Subcutaneous abdominal adipose tissue (tissue), 5 donors: Measurements from ENCODE around the gene TMEM235.
A peak's percentile ranks its signal among the peaks of the same experiment; 100 is the strongest.
"Not testable (repeated sequence)": the region's sequence is repeated elsewhere in the genome, so short reads cannot be mapped to it uniquely, and the experiment has no call there.

Experiments used
- H3K27ac ChIP-seq: one replicate; pipeline ENCODE4 v1.7.0; 2013; ENCODE audit warnings: low read depth, mild to moderate bottlenecking, inconsistent platforms, low read length, moderate library complexity
- H3K27me3 ChIP-seq, 5 donors: one replicate each; pipeline ENCODE4 v1.7.0; 2013; ENCODE audit warnings: low read length in 5 of 5, inconsistent platforms in 1 of 5; ENCODE audit not compliant: control insufficient read depth in 5 of 5, insufficient read depth in 4 of 5
- H3K36me3 ChIP-seq, 5 donors: one replicate each; pipeline ENCODE4 v1.7.0; 2013; ENCODE audit warnings: low read length in 5 of 5; ENCODE audit not compliant: control insufficient read depth in 5 of 5, insufficient read depth in 5 of 5
- H3K4me1 ChIP-seq, 5 donors: one replicate each; pipeline ENCODE4 v1.7.0; 2013; ENCODE audit warnings: low read length in 5 of 5, mild to moderate bottlenecking in 3 of 5, moderate library complexity in 1 of 5; ENCODE audit not compliant: control insufficient read depth in 5 of 5, insufficient read depth in 5 of 5
- H3K4me3 ChIP-seq, 5 donors: one replicate each; pipeline ENCODE4 v1.7.0; 2013; ENCODE audit warnings: low read length in 5 of 5, low read depth in 1 of 5
- H3K9ac ChIP-seq, 5 donors: one replicate each; pipeline ENCODE4 v1.7.0; 2013; ENCODE audit warnings: low read length in 5 of 5, mild to moderate bottlenecking in 4 of 5, moderate library complexity in 3 of 5
- H3K9me3 ChIP-seq, 5 donors: one replicate each; pipeline ENCODE4 v1.7.0; 2013; ENCODE audit warnings: low read length in 5 of 5; ENCODE audit not compliant: control insufficient read depth in 5 of 5
- donor health status: healthy.
- donor health status: healthy.
- donor health status: healthy.
- donor health status: healthy.
- donor health status: healthy.

The TMEM235 gene

DNA sequence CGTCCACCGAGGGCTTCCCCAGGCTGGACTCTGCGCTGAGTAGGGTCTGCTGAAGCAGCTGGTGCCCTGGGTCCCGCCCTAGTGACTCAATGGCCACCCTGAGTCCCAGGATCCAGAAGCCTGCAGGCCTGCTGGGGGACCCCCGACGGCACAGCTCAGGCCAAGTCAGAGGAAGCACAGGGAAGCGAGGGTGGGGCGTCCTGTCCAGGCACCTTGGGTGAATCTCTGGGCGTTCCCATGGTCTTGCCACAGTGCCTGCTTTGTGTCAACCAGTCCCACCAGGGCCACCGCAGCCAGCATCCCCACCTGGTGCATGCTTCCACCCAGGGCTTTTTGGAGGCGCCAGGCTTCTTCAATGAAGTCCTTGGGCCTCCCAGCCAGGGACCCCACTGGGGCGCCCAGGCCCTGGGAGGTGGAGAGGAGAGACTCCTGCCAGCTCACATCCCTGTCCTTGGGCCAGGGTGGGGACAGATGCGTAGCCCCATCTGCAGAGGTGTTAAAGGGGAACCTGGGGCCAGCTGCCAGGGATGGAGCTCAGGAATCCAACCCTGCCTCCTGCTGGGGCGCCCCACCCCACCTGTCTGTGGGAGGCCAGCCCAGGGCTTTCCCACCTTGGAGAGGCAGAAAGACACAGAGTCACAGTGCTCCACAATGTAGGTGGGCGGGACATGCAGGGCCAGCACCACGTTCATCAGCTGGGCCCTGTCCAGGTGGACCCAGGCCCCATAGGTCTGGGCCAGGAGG is 17.8 kb downstream of the TMEM235 start:
- peaks cover 0 to 46% (median 30%) of the 10 kb centered on the region in 5 donors for H3K4me1 ChIP-seq
- H3K9ac ChIP-seq = peak overlapping the region in 2 of 5 donors; percentile 7 to 72
- H3K9me3 ChIP-seq = no peaks in the 10 kb centered on the region
- H3K4me3 ChIP-seq = peak overlapping the region in 2 of 5 donors; percentile 30 to 49
- peak overlapping the region; percentile 33 for H3K27ac ChIP-seq
- H3K36me3 ChIP-seq = no peaks in the 10 kb centered on the region
- peaks cover 0 to 9% (median 2%) of the 10 kb centered on the region in 5 donors for H3K27me3 ChIP-seq

GRCh38 chr17:78249818-78250806 is 18.7 kb downstream of the TMEM235 start:
- Histone ChIP-seq H3K9ac (peak overlapping the region in 2 of 5 donors; percentile 7 to 56), H3K4me3 (peak overlapping the region in 2 of 5 donors; percentile 24 to 30), H3K27ac (no peak overlapping the region)

GRCh38 chr17:78250891-78251772 is 19.7 kb downstream of the TMEM235 start:
- Histone ChIP-seq H3K27ac (no peak overlapping the region), H3K9me3 (no peaks in the 10 kb centered on the region), H3K9ac (no peak overlapping the region), H3K36me3 (no peaks in the 10 kb centered on the region), H3K4me3 (peak overlapping the region in 2 of 5 donors; percentile 24 to 38), H3K27me3 (peaks cover 0 to 9% (median 2%) of the 10 kb centered on the region in 5 donors), H3K4me1 (peaks cover 0 to 51% (median 30%) of the 10 kb centered on the region in 5 donors)

More at GRCh38 chr17:78249818-78250806, 18.7 kb downstream of the TMEM235 start:
- H3K4me1 ChIP-seq = peaks cover 0 to 47% (median 30%) of the 10 kb centered on the region in 5 donors
- H3K27me3 ChIP-seq = peaks cover 0 to 9% (median 2%) of the 10 kb centered on the region in 5 donors
- H3K9me3 ChIP-seq = no peaks in the 10 kb centered on the region
- no peaks in the 10 kb centered on the region for H3K36me3 ChIP-seq

DNA sequence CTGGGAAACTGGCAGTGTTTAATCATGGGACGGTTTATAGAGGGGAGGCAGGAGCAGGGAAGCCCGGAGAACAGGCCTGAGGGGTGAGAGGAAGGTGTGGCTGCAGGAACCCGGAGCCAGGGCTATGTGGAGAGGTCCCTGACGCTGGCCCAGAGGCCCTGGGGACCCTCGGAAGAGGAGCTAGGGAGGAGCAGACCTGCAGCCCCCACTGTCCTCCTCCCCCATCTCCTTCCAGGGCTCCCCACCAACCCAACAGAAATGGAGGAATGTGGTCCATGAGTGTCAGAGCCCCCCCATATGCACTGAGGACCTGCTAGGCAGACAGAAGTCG is 20.3 kb downstream of the TMEM235 start:
- no peaks in the 10 kb centered on the region for H3K9me3 ChIP-seq
- no peak overlapping the region for H3K4me3 ChIP-seq

DNA sequence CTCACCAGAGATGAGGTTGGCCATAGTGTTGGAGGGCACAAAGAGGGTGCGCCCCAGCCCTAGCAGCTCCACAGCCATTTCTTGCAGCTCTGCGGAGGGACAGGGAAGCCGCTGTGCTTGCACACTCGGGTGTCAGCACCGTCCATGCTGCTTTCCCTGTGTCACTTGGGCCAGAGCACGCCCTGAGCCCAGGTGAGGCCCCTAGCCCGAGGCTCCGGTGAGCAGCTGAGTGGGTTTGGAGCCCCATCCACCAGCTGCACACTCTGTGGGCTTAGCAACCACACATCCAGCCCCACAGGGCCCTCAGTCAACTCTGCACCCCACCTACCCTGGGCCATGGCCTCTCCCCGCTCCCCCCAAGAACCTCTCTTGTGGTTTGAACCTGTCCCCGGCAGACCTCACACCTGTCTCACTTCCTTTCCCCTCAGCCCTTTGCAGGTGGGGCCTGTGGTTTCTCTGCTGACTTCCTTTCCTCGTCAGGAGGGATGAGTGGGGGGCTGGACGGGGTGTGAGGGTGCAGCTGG is 20.7 kb downstream of the TMEM235 start:
- Histone ChIP-seq H3K27ac (no peak overlapping the region), H3K9ac (no peak overlapping the region)

More for the DNA sequence above, 20.3 kb downstream of the TMEM235 start:
- Histone ChIP-seq H3K4me1 (peaks cover 0 to 54% (median 30%) of the 10 kb centered on the region in 5 donors), H3K9ac (no peak overlapping the region), H3K36me3 (no peaks in the 10 kb centered on the region), H3K27me3 (peaks cover 0 to 9% (median 2%) of the 10 kb centered on the region in 5 donors), H3K27ac (no peak overlapping the region)

DNA sequence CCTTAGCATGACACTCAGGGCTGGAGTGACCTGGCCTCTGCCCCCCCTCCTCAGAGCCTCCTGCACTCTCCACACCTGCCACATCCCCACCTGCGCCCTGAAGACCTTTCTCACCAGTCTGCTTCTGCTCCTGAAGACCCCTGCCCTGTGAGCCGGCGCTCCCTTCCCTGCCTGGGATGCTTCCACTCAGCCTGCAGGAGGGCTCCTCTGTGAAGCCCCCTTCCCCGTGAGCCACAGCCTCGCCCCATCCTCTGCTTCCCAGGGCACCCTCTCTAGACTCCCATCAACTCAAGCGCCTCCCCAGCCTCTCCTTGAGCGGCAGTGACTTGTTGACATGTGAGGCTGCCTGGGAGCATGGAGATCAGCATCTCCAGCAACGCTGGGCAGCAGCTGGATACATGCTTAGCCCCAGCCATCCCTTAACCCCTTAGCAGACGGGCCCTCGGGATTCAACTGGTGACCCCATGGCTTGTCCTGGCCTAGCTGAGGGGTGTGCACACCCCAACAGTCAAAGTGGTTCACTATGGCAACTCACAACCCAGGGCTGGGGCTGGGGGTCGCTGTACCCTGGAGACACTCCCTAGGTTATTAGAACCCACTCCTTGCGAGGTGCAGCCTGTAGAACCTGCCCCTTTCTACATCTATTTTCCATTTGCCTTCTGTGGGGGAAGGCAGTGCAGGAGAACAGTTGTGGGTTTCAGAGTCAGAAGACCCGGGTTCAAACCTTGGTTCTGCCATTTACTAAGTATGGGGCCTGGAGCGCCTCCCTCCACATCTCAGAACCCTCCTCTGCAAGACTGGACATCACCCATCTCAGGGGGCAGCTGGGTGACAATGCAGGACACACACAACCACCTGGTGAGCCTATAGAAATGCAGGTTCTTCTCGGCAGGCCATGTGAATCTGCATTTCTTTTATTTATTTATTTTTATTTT is 21.5 kb downstream of the TMEM235 start:
- peaks cover 0 to 61% (median 35%) of the 10 kb centered on the region in 5 donors for H3K4me1 ChIP-seq
- no peak overlapping the region for H3K27ac ChIP-seq
- H3K36me3 ChIP-seq = no peaks in the 10 kb centered on the region
- peaks cover 0 to 12% (median 3%) of the 10 kb centered on the region in 5 donors for H3K27me3 ChIP-seq
- H3K4me3 ChIP-seq = no peak overlapping the region
- H3K9ac ChIP-seq = no peak overlapping the region
- H3K9me3 ChIP-seq = no peaks in the 10 kb centered on the region

More for the DNA sequence above, 20.7 kb downstream of the TMEM235 start:
- no peaks in the 10 kb centered on the region for H3K9me3 ChIP-seq
- H3K27me3 ChIP-seq = peaks cover 0 to 10% (median 2%) of the 10 kb centered on the region in 5 donors
- H3K4me1 ChIP-seq = peaks cover 0 to 55% (median 30%) of the 10 kb centered on the region in 5 donors
- no peak overlapping the region for H3K4me3 ChIP-seq
- H3K36me3 ChIP-seq = no peaks in the 10 kb centered on the region

GRCh38 chr17:78253636-78253945 is 22.2 kb downstream of the TMEM235 start:
- Histone ChIP-seq H3K9ac (peak overlapping the region in 3 of 5 donors; percentile 84 to 94 (median 84)), H3K4me1 (peaks cover 0 to 61% (median 36%) of the 10 kb centered on the region in 5 donors), H3K27me3 (peaks cover 0 to 16% (median 7%) of the 10 kb centered on the region in 5 donors), H3K4me3 (peak overlapping the region; percentile 72 to 83 (median 75))
- H3K36me3 ChIP-seq, H3K9me3 ChIP-seq, H3K27ac ChIP-seq: not testable (repeated sequence)

DNA sequence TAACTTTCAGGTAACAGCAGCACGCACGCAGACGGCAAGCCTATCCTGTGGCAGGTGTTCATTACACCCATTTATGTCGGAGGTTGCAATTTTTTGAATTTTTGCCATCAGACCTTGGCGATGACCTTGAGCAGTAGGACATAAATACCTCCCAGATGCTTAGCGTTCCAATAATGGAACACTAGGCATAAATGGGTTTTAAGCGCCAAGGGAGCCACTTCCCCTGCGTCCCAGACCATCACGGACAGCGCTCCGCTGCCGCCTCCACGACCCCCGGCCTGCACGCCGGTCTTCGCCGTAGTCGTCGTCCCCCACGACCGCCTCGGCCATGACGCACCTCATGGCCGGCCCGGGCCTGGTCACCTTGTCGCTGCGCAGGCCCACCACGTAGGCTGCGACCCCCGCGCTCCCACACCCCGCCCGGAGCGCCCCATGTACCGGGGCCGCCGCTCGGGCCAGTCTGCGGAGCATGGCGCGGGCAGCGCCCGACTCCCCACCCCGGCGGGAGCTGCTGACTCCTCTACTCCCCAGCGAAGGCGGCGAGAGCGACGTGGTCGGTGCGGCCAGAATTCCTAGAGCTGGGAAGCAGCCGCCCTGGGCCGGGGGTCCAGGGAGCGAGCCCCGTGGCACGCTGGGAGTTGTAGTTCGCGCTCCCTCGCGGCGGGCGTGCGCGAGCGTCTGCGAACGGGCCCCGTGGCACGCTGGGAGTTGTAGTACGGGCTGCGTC is 22.7 kb downstream of the TMEM235 start:
- Histone ChIP-seq H3K36me3 (no peaks in the 10 kb centered on the region), H3K4me1 (peaks cover 0 to 61% (median 33%) of the 10 kb centered on the region in 5 donors), H3K27ac (peak overlapping the region; percentile 65), H3K4me3 (peak overlapping the region; percentile 72 to 83 (median 75)), H3K9me3 (no peaks in the 10 kb centered on the region), H3K27me3 (peaks cover 0 to 16% (median 7%) of the 10 kb centered on the region in 5 donors), H3K9ac (peak overlapping the region in 4 of 5 donors; percentile 84 to 94 (median 88))
